HG02571 (cell line): ENCODE data around the gene HSPBAP1.
"Not testable (repeated sequence)": the region's sequence is repeated elsewhere in the genome, so short reads cannot be mapped to it uniquely, and the experiment has no call there.

Experiments
- ATAC-seq: cut with Tn5 transposase; IDR thresholded peaks from one replicate; pipeline ENCODE4 v1.9.1; 2021; ENCODE audit warnings: mild to moderate bottlenecking, moderate library complexity; ENCODE audit not compliant: unreplicated experiment

The HSPBAP1 gene

DNA sequence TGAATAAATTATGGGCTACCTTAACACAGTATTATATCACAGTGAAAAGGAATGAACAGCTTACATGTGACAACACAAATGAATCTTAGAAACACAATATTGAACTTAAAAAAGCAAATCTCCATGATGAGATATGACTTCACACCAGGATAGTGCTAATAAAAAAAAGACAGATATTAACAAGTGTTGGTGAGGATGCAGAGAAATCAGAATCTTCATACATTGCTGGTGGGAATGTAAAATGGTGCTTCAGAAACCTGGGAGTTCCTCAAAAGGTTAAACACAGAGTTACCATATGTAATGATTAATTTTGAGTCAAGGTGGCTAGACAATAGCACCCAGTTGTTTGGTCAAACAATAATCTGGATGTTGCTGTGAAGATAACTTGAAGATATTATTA lies 51.4 kb downstream of the HSPBAP1 start:
- ATAC-seq, result no peak

DNA sequence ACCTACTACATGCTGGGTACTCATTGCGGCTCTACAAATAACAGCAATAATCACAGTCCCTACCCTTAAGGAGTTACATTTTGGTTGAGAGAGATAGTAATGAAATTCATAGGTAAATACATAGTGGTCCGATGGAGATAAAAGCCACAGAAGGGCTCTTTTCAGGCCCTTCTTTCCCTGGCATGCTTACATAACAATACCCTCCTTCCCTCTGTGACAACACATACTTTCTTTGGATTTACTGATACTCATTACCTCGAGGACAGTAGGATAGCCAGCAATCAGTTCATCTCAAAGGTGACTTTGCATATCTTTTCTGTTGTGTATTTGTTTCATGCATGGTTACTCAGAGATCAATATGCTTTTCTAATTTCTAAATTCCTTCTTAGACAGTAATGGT lies 54.5 kb downstream of the HSPBAP1 start:
- ATAC-seq, result no peak

DNA sequence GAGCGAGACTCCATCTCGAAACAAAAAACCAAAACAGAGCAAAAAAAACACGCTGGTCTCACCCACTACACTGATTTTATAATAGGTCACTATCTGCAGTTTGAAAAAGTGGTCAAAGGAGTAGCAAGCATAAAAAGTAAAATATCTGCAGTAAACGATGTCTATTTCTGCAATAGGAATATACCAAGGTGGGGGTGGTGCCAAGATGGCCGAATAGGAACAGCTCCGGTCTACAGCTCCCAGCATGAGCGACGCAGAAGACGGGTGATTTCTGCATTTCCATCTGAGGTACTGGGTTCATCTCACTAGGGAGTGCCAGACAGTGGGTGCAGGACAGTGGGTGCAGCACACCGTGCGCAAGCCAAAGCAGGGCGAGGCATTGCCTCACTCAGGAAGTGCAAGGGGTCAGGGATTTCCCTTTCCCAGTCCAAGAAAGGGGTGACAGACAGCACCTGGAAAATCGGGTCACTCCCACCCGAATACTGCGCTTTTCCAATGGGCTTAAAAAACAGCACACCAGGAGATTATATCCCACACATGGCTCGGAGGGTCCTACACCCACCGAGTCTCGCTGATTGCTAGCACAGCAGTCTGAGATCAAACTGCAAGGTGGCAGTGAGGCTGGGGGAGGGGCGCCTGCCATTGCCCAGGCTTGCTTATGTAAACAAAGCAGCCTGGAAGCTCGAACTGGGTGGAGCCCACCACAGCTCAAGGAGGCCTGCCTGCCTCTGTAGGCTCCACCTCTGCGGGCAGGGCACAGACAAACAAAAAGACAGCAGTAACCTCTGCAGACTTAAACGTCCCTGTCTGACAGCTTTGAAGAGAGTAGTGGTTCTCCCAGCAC lies 60.7 kb downstream of the HSPBAP1 start:
- not testable (repeated sequence) for ATAC-seq

DNA sequence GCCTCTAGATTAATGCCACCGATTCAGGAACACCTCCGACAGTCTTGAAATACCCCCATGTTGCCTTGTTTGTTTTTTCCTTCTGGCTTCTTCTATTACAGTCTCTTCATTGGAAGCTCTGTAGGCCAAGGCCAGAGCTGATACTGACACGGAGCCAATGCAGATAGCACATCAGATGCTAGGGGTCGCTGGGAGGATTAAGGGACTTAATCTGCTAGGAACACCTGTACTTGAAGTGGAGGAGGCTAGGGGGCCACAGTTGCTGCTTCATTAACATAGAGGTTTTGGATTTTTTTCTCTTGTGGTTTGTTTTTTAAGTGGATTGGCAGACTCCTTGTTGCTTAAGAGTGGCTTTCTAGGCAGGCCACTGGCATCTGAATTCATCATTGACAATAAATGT lies 63.4 kb downstream of the HSPBAP1 start:
- no peak for ATAC-seq

DNA sequence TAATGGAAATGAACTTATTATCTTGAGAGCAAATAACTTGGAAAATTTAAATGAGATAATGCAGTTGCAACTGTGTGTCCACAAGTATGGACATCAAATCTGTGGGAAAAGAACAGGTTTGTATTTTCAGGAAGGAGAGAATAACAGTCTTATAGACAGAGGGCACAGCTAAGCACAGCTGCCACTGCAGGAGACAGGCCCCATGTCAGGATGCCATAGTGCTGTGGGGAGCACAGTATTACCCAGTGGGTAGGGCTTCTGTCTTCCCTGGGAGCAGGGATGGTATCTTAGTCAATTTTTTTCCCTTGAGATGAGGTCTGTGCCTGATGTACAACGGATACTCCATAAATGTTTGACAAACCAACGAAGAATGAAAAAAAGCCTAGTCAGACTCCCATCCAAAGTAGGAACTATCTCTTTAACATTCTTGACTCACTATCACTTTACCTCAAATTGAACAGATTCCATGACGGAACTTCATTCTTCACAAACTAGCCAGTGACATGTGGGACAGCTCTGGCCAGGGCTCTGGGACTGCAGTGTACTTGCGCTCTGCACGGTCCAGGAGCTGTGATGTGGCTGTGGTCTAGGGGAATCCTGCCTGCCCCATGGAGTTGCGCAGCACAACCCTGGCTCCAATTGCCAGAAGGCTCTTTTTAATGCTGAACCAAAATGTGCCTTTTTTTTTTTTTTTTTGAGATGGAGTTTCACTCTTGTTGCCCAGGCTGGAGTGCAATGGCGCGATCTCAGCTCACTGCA lies 64.7 kb downstream of the HSPBAP1 start:
- ATAC-seq, result no peak

DNA sequence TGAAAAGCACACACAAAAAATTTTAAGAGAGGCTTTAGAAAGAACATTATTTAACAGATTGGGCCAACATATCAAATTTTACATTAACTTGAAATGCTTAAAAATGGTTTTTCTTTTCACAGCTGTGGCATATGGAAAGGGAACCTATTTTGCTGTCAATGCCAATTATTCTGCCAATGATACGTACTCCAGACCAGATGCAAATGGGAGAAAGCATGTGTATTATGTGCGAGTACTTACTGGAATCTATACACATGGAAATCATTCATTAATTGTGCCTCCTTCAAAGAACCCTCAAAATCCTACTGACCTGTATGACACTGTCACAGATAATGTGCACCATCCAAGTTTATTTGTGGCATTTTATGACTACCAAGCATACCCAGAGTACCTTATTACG lies 65.4 kb downstream of the HSPBAP1 start:
- ATAC-seq, result no peak

DNA sequence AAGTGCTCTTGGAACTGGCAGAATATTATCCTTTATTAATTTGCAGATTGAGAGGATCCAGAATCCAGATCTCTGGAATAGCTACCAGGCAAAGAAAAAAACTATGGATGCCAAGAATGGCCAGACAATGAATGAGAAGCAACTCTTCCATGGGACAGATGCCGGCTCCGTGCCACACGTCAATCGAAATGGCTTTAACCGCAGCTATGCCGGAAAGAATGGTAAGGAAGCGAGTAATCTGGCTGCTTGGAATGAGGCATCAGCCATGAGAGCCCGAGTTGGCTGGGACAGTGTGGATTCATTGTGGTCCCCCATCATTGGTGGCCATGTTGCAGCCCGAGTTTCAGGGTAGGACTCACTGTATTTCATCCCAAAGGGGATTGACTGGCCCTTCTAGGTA lies 65.9 kb downstream of the HSPBAP1 start:
- no peak for ATAC-seq

DNA sequence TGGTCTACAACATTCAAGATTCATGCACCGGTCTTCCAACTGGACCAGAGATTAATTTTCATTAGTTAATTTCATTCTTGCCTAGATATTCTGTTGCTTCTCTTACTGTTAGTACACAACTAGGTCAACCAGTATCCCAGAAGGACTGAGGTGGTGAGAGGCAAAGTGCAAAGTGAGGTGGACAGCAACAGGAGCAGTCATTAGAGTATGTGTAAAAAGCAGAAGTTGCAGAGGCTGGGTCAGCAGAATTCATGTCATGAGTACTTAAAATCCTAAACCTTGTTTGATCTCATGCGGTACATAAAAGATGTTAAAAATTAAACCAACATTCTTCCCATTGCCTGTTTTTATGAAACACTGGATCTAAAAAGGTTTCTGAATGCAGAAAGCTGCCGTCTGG lies 66.3 kb downstream of the HSPBAP1 start:
- ATAC-seq, result no peak

DNA sequence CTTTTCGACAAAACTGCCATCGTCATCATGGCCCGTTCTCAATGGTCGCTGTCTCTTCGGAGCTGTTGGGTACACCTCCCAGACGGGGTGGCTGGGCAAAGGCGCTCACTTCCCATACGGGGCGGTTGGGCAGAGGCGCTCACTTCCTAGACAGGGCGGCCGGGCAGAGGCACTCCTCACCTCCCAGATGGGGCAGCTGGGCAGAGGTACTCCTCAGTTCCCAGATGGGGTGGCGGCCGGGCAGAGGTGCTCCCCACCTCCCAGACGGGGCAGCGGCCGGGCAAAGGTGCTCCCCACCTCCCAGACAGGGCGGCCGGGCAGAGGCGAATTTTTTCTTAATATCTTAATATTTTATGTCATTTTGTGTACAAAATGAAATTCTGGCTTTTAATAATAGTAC lies 68.5 kb downstream of the HSPBAP1 start:
- no peak for ATAC-seq

DNA sequence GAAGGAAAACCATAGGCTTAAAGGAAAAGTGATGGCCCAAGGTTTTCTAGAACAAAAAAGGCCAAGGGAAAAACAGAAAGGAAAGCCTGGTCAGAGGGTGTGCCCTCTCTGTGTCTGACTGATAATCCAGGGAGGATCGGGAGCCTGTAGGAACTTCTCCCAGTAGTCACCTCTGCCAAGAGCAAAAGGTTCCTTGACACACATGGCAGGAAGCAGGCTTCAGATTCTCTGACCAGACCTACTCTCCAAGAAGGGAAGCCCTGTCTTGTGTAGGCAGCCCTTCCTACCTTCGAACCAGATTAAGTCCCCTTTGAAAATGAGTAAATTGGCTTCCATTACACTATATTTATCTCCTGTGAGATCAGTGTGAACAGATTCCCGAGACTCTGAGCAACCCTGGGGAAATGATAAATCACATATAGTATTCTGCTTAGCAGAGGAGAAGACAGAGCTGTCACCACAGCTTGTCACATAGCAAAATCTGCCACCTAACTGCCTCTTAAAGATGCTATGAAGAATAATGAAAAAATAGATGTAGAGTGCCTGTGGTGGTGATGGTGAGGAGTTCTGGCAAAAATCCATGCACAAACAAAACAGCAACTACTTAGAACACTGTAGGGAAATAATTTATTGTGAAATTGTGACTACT lies 74.2 kb downstream of the HSPBAP1 start:
- no peak for ATAC-seq

DNA sequence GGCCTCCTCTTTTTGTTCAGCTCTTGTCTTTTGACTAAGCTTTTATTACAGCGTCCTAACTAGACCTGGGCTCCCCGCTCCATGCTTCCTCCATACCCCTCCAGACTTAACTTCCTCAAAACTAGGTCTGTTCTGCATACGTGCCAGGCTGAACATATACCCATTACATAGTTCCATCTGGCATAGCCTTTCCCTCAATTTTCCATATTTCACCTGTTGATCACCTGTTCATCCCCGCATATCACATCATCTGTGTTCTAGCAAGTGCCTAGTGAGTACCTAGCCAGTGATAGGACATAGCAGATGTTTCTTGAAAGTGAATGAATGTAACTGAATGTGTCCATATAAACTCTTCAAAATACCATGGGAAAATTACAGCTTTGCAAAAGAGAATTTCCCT lies 77.0 kb downstream of the HSPBAP1 start:
- ATAC-seq, result no peak

DNA sequence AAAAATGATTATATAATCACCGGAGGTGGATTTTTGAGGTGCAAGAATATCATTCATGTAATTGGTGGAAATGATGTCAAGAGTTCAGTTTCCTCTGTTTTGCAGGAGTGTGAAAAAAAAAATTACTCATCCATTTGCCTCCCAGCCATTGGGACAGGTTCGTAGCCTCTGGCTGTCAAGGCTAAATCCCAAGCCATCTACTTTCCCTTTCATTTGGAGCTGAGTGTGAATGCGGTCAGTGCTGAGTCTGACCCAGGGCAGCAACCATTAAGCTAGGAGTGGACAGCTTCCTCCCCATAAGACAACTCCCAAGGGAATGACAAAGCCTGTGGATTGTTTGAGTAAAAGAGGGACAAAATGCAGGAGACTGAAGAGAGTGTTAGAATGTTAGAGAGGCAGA lies 79.4 kb downstream of the HSPBAP1 start:
- no peak for ATAC-seq

DNA sequence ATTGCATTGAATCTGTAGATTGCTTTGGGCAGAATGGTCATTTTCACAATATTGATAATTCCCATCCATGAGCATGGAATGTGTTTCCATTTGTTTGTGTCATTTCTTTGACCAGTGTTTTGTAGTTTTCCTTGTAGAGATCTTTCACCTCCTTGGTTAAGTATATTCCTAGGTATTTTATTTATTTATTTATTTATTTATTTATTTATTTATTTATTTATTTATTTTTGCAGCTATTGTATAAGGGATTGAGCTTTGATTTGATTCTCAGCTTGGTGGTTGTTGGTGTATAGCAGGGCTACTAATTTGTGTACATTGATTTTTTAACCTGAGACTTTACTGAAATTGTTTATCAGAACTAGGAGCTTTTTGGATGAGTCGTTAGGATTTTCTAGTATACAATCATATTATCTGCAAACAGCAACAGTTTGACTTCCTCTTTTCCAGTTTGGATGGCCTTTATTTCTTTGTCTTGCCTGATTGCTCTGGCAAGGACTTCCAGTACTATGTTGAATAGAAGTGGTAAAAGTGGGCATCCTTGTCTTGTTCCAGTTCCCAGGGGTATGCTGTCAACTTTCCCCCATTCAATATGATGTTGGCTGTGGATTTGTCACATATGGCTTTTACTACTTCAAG lies 82.9 kb downstream of the HSPBAP1 start:
- ATAC-seq, result not testable (repeated sequence)

DNA sequence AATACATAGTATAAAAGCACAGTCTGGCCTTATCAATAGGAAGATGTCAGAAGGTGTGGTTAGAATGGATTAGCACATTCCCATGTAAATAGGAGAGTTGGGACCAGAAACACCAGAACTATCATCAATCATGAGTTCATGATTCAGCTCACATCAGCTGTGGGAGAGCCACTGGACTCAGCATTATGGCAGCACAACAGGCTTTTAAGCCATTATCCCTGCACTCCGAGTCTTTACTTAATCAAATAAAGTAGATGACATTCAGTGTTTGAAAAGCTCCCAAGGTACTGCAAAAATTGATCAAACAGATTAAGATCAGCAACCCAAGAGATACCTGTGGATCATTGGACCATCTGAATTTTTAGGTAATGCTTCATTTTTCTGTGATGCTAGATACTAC lies 88.3 kb downstream of the HSPBAP1 start:
- no peak for ATAC-seq

DNA sequence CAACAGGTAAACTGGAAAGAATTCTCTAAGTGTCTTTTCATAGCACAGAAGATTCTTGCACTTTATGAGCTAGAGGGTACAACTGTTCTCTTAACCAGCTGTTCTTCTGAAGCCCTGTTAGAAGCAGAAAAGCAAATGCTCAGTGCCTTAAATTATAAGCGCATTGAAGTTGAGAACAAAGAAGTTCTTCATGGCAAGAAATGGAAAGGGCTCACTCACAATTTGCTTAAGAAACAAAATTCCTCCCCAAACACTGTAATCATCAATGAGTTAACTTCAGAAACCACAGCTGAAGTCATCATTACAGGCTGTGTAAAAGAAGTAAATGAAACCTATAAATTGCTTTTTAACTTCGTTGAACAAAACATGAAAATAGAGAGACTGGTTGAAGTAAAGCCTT lies 93.4 kb downstream of the HSPBAP1 start:
- ATAC-seq, result no peak

DNA sequence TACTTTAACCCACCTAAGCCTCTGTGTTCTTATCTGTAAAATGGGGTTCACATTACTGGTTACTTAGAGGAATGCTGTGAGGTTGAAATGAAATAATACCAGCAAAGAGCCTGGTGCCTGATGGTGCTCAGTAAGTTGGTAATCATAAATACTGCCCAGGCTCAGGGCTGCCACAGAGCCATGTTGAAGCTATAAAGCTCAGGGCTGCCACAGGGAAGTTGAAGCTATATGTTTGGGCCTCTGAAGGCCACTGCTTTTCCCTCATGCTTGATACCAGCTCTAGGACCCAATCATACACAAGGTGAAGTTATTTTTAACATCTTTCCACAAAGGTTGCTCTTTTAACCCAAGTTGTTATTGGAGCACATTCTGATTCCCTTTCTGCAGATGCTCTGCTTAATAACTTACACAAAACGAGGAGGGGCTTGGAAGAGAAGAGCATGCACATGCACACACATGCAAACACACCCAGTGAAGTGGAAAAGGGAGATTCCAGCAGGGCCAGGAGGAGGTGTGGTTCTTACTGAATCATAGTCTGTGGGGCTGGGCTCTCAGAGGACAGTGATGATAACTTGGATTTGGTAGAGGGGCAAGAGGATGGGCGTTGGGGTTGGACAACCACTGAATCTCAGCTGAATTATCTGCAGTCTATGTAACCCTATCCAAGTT lies 95.5 kb downstream of the HSPBAP1 start:
- peak; percentile 92 for ATAC-seq

DNA sequence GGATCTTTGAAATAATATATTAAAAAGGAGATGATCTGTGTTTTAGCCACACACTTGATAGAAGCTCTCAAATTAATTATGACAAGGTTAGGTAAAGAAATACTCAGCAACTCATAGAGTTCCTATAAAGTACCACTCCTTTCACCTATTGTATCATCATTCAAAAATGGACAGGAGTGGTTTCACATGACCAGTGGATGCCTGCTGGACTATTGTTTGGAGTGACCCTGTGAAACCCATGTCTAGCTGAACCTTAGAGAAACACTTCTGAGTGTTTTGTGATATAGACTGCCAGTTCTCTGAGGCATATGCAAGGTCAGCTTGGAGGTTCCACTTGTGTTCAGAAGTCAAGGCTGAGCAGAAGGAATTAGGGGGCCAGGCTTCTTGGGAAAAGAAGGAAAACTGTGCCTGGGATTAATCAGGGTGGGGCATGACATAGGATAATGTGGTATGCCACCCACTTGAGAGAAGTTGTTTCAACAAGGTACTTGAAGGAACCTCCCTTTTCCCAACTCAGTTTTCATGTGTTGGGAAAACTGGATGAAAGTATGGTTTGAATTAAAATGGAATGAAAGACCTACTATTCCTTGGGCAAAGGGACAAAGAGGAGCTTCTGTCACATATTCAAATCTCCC lies 97.6 kb downstream of the HSPBAP1 start:
- ATAC-seq, result no peak

DNA sequence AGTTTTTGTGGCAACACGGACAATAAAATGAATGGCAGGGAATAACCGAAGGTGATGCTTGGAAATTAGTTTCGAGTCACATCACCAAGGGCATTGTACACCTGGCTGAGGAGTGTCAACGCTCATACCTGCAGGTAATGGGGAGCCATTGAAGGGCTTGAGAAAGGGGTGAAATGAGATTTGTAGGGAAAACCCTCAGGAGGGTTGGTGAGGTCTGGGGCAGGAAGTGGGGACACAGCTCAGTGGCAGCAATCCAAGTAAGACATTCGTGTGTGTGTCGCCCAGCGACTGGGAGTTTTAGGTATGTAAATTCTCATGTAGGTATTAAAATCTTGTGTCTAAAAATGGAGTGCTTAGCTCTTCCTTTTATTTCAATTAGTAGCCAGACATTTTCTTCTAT lies 98.7 kb downstream of the HSPBAP1 start:
- no peak for ATAC-seq

DNA sequence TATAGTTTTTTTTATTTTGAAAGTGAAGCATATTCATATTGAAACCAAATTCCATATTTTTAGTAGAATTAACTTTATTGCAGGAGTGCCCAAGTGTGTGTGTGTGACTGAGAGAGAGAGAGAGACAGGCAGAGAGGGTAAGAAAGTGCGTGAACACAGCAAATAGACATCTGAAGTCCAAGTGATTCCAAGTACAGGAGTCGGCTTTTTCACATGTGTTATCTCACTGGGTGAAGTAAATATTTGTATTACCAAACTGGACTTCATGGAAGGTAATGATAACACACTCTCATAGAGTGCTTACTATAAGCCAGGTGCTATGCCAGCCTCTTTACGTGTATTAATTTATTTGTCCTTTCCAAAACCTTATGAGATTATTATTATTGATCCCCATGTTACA lies 101.0 kb downstream of the HSPBAP1 start:
- ATAC-seq, result no peak

DNA sequence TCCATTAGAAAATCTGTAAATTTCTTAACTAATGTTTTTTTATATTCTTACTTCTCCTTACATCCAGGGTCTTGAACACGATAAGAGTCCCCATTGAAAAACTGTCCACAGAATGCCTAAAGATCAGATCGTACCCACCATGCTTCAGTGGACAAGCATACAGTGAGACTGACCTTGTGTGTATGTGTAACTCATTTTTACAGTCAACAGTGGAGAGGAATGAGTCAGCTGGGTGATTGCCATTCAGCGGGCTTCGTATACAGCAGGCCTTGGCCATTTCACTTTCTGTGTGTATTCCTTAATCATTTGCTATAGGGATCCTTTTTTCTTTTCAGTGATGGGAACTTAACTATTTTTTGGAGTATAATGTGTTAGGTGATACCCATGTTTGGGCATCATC lies 102.4 kb downstream of the HSPBAP1 start:
- peak; percentile 65 for ATAC-seq
